NOMO-1 treated with DMSO at 0.1 percent for 48 hours (cell line): Measurements from ENCODE around the gene MB.

Source experiments
- DNase-seq: peaks from one replicate; lab custom pipeline; 2025; ENCODE audit not compliant: unreplicated experiment; lab: John Stamatoyannopoulos, UW

MB gene

DNA sequence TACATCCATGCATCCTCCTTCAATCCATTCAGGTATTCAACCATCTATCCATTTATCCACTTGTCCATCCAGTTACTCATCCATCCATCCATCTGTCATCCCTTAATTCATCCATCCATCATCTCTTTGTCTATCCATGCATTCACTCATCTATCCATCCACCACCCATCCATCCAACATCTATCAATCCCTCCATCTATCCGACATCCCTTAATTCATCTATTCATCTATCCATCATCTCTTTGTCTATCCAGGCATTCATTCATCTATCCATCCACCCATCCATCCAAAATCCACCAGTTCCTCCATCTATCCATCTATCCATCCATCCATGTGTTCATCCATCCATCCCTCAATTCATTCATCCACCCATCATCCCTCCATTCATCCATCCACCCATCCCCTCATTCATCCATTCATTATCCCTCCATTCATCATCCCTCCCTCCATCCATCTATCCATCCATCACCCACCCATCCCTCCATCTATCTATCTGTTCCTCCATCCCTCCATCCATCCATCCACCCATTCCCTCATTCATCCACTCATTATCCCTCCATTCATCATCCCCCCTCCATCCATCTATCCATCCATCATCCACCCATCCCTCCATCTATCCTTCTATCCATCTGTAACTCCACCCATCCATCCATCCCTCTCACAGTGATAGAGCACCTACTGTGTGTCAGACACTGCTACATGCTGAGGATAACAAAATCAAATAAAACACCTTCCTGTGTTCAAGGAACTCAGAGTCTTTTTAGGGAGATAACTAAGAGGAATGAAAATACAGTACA lies 1.5 kb upstream of the MB start:
- no peak for DNase-seq

DNA sequence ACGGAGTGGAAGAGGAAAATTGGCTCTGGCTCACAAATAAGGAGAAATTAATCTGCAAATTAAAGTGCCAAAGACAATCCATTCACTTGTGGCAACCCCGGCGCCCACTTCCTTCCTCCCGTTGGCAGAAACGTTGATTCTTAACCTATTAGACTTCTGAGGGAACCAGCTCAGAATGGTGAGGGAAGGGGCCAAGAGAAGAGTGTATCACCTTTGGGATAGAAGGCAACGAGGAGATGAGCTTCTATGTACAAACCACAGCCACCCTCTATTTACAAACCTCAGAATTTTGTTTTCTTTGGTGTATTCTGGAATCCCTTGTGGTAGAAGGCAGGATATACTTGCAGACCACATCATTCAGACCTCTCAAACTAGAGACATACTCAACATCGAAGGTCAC lies 1.1 kb downstream of the MB start:
- DNase-seq = no peak

DNA sequence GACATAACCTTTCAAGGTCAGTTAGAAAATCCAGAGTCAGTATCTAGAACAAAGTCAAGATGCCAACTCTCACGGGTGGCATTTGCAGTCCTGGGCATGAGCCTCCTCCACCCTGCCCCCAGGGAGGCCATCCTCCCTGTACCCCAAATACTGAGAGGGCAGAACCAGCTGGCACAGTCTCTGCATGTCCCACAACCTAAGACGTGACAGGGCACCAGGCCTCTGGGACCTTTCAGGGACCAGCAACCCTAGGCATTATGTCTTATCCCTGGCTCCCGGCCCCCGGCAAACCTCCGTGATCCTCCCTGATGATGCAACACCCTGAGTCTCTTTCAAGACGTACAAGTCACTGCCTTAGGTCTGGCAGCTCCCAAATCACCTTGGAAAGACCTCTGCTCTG lies 2.0 kb downstream of the MB start:
- DNase-seq = no peak

DNA sequence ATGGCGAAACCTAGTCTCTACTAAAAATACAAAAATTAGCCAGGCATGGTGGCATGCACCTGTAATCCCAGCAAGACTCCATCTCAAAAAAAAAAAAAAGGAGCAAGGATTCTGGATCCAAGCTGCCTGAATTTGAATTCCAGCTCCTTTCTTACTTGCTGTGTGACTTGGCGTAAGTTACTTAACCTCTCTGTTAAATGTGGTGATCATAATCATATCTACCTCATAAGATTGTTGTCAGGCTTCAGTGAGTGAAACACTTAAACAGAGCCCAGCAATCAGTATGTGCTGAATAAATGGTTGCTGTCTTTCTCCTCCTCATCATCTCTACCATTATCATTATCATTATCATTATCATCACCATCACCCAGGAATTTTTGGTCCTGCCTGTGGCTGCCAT lies 2.7 kb downstream of the MB start:
- no peak for DNase-seq

DNA sequence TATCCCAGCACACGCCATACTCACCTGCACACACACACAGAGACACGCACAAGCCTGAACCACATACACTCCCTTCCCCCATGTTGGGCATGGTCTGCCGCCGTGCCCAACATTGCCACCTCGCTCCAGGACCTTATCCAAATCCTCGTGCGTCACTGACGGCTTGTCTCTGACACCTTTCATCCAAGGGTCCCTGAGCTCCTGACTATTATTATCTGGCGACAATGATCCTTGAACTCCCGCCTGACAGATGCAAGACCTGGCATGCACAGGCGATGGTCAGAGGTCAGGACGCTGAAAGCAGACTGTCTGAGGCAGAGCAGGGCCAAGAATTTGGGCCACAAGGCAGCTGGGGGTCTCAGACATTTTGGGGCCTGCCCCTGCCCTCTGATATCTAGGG lies 4.2 kb downstream of the MB start:
- DNase-seq = no peak

DNA sequence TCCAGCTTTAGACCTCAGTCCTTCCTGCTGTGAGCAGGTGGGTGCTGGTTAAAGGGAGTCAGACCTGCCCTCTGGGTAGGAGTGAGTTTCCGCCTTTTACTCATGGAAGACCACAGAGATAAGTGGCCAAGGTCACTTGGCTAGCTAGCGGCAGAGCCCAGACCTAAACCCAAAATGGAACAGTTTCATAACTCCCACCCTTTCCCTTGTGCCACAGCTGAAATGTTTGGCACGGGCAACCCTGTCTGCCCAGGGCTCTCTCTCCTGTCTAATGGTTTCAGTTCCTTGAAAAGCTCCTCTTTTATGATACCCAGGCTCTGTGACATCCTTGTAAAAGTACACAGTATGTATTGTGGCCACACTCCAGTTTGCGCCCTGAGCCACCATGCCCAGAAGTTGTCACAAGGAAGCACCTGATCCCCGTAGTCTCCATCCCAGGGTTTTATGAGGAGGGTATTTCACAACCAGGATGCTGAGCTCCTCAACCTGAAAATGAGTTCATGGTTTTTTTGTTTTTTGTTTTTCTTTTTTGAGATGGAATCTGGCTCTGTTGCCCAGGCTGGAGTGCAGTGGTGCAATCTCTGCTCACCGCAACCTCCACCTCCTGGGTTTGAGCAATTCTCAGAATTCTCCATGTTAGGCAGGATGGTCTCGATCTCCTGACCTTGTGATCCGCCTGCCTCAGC lies 5.1 kb downstream of the MB start:
- peak; percentile 83 for DNase-seq

DNA sequence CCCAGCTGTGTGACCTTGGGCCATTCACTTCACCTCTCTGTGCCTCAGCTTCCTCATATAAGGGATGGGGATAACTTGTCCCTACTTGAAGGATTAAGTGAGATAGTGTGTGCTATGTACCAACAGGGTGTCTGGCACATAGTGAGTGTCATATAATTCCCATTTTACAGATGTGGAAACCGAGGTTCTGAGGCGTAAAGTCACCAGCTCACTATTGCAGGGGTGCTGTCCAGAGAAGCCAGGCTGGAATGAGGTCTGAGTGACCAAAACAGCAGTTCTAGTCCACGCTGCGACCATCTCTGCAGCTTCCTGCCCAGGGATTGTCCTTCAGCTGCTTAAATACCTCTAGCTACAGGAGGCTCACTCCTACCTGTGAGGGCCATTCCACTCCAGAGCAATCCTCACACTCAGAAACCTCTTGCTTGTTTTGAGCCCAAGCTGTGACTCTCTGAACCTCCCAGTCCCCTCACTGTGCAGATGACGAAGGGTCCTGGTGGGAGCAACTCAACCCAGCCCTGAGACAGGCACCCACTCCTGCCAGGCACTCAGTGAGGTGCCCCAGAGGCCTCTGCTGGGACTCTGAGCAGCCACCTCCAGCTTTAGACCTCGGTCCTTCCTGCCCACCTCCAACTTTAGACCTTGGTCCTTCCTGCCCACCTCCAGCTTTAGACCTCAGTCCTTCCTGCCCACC lies 5.8 kb downstream of the MB start:
- no peak for DNase-seq

DNA sequence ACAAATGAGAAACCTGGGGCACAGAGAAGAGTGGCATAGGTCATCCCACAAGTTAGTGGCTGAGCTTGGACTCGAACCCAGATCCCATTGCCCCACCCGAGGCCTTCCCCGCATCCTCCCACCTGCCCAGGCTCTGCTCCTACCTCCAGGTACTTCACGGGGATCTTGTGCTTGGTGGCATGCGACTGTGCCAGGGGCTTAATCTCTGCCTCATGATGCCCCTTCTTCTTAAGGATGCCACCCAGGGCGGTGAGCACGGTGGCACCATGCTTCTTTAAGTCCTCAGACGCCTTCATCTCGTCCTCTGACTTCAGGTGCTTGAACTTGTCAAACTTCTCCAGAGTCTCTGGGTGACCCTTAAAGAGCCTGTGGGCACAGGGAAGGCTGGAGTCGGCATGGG lies 6.4 kb downstream of the MB start:
- DNase-seq = no peak

DNA sequence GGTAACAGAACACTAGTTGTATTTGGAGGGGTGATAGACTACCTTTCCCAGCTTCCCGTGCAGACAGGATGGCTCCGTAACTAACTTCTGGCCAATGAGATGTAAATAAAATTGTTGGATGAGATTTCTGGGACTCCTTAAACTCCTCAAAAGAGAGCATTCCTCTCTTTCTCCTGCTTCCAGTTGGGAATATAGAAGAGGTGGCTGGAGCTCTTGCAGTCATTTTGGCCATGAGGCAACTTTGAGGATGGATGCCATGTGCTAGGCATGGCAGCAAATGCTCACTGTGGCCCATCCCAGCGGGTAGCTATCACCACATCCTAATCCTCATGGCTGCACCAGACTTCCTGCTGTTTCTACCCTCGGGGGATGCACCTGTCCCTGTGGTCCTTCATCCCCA lies 7.4 kb downstream of the MB start:
- no peak for DNase-seq

GRCh38 chr22:35609261-35609660 lies 7.9 kb downstream of the MB start:
- DNase-seq = no peak

DNA sequence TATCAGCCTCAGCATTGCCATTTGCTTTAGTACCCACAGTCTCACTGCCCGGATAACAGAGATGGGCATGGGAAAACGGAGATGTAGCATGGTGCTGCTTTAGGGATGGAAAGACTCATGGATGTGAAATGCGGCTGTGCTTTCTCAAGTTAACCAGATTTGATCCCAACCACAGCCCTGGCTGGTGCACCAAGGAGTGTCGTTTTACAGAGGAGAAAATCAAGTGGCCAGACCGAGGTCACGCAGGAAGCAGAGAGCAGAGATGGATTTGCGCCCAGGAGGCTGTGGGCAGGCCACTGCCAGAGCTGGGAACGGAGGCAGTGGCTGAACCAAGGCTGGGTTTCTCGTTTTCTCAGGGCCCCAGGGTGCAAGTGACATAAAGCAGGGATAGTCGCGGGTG lies 9.0 kb downstream of the MB start:
- DNase-seq = no peak

DNA sequence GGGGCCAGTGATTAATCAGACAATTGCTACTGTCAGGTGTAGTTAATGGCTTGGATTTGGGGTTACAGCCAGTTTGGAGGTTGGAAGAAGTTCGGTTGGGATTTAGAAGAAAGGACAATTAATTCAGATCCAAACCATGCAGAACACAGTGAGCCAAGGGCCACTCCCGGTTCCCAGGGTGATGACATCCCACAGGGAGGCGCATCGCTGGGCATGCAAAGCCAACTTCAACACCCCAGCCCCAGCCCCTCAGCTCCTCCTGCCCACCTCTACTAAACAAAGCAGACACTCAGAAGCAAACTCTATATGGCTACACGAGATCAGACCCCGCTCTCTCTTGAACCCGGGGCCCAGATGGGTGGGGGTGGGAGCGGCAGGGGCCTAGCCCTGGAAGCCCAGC lies 10.2 kb downstream of the MB start:
- DNase-seq = no peak

GRCh38 chr22:35605851-35606481 lies 11.2 kb downstream of the MB start:
- DNase-seq = no peak

- DNase-seq = no peak
Measured at GRCh38 chr22:35605369-35605680, 11.8 kb downstream of the MB start.

DNA sequence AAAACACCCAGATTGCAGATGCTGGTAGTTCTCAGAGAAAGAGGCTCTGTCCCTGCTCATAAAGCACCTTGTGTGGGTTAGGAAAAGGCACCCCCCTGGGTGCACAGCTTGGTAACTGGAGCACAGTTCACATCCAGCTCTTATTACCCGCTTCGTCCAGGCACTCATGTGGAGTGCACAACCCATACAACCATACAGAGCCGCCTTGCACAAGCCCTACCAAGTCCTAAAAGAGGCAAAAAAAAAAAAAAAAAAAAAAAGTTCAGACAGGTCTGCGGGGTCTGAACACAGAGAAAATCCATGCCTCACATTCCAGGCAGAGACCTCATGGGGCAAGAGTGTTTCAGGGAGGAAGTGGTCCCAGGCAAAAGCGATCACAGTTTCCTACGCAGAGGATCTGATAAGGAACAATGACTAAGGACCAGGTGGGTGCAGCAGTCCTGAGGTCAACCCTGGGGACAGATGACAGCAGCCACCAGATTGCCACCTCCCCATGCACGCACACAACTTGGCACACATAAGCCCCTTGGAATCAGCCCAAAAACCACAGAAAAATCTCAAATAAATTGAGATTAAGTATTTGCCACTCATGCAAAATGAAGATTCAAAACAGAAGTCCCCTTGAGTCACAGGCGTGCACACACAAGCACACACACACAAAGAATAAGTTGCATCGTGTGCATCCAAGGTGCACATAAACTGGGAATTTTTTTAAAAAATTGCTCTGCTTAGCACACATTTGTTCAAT lies 12.3 kb downstream of the MB start:
- peak; percentile 23 for DNase-seq

GRCh38 chr22:35601743-35602615 lies 15.2 kb downstream of the MB start:
- peak; percentile 99 for DNase-seq

GRCh38 chr22:35601013-35601580 lies 16.0 kb downstream of the MB start:
- no peak for DNase-seq

DNA sequence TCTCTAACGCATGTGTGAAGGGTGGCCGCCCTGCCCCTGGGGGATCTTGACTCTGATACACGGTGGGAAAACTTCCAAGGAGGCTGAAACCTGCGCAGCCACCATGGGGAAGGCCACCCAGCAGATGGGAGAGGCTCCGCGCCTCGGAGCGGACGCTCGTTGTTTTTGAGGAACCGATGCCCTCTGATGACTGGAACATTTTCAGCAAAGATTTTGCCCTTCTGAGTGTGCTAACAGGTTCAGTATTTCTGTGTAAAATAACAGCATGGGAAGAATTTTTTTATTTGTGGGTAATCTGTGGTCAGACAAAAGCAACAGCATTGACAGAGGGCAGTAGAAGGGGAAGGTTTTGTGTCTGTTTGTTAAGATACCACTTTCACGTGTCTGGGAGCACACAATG lies 16.7 kb downstream of the MB start:
- DNase-seq = peak; percentile 70

DNA sequence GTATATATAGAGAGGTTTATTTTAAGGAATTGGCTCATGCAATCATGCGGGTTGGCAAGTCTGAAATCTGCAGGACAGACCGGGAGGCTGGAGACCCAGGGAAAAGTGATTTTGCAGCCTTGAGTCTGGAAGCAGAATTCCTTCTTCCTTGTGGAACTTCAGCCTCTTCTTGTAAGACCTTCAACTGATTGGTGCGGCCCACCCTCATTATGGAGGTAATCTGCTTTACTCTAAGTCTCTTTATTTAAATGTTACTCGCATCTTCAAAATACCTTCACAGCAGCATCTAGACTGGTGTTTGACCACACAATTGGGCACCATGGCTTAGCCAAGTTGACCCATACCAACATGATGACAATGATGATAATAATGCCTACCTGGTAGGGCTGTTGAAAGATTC lies 17.8 kb downstream of the MB start:
- DNase-seq = no peak

- peak; percentile 36 for DNase-seq
Measured at GRCh38 chr22:35598396-35598710, 18.8 kb downstream of the MB start.
